Stromal cell of bone marrow (primary cell): ENCODE results near the gene ADAMTS12.

Experiments
- DNase-seq: peaks from one replicate; pipeline ENCODE4 v3.0.0-alpha.2; 2012; ENCODE audit warnings: low read depth

The ADAMTS12 gene

DNA sequence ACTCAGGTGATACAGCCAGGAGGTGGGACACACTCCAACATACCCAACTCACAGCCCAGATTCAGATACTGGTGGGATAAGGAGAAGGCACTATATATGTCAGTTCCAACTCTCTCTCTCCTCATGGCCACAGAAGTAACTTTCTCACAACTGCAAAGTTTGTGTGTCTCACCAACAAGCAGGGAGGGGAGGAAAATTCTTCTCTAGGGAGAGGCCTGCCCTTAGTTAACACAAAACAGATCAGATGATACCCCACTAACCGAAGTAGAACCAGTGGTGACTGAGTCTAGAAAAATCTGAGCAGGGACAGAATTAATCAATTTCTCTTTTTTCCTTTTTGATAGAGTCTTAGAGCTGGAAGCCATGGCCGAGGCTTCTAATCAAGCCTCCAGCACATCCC, 133.1 kb downstream of the ADAMTS12 start:
- DNase-seq = no peak

DNA sequence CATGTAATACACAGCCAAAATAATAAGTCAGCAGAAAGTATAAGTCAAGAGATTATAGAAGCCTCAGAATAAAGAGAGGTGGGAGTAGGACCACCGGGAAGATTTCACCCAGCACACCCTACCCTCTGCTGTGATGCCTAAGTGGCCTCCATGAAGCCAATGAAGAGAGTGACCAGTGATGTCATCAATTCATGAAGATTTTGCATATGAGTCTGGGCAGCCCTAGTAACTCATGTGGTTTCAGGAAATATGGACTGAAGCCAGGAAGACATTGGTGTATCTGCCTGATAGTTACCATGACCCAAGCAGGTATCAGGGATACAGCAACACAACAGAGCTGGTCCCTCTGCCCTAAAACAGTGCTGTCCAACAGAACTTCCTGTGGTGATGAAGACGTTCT, 135.3 kb downstream of the ADAMTS12 start:
- DNase-seq = no peak

GRCh38 chr5:33755231-33755630, 136.6 kb downstream of the ADAMTS12 start:
- no peak for DNase-seq

DNA sequence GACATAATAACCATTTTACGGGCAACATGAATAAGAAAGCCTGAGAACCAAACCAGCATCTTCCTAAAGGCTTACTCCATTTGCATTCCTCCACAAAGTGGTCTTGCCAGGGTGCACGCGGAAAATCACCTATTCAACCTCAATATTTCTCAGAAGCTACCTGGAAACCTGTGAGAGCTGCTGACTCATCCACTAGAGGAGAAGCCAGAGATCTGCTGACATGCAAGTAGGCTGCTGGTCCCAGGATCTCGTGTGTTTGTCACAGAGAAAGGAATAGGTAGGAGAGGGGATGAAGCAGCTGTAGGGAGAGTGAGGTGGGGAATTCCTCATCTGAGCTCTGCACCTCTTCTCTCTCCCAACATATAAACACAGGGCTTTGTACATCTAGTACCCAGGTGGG, 138.1 kb downstream of the ADAMTS12 start:
- no peak for DNase-seq

DNA sequence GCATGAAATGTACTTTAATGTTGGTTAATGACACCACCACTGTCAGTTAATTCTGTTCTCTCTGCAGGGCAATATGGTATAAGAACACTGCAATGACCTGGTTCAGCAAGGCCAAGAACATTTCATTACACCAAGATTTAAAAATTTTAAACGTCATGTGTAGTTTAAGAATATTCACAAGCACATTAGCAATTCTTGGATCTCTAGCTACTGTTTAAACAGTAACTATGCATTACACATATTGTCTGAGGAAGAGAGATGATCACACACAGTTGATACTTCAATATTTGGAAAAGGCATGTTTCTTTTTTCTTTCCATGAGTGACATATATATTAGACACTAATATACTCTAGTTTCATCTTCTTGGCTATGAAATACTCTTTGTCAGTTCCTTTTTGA, 143.0 kb downstream of the ADAMTS12 start:
- DNase-seq = no peak

DNA sequence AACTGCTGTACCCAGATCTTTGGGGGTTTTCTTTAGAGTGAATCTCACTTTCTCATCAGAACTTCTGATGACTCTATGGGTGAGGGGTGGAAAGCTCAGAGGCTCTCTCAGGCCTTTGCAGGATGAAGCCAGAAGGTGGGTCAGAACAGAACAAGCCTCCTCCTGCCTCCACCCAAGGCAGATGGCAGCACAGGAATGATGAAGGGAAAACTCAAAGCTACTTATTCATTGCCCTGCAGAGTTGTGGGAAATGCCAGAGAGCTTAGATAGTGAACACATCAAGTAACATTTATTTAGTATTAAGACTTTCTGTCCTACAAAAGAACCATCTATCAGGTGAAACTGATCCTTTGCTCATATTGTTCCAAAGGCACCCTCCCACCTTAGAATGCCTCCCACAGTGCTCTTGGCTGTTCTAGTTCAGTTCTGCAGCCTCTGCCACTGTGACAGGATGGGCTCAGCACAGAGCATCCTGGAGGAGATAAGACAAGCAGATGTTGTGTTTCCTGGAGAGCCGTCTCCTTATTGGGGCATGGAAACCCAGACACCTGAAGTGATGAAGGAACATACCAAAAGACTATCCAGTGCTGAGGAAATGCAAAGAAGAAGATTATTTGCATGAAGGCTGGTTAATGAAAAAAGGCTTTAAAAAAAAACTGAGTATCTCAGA, 146.6 kb downstream of the ADAMTS12 start:
- no peak for DNase-seq

DNA sequence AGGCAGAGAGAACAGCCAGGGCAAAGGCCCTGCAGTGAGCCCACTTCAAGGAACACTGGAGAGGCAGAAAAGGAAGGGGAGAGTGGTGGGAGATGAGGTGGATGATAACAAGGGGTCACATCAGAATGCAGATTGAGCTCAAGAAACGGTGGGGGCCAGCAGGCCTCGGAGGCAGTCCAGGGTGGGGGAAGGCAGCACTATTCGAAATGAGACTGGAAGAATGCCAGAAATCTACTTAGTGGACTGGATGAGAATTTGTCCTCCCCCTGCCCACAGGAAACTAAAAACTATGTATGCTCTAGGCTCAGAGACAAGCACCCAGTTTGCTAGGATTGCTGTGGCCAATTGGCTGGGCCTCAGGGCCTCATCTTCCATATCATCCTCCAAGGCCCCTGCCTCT, 148.7 kb downstream of the ADAMTS12 start:
- no peak for DNase-seq

- no peak for DNase-seq
These were observed 149.6 kb downstream of the ADAMTS12 start for GRCh38 chr5:33742181-33742580.

- no peak for DNase-seq
These were observed 152.8 kb downstream of the ADAMTS12 start for GRCh38 chr5:33738967-33739366.

DNA sequence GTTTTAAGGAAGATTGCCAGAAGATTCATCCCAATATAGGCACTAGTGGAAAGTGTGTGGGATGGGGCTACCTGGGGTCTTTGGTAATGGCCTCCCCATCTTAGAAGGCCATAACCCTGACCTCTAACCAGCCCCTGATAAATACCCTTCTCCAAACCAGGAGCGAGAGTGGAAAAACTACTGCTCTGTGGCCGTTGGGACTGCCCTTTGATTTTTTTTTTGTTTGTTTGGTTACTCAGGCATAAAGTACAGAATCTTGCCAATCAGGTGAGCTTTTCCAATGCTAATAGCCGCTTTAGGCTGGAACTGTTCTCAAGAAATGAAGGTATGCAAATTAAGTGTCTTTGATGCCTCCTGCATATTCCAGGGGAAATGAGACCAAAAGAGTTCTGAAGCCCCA, 153.7 kb downstream of the ADAMTS12 start:
- no peak for DNase-seq

DNA sequence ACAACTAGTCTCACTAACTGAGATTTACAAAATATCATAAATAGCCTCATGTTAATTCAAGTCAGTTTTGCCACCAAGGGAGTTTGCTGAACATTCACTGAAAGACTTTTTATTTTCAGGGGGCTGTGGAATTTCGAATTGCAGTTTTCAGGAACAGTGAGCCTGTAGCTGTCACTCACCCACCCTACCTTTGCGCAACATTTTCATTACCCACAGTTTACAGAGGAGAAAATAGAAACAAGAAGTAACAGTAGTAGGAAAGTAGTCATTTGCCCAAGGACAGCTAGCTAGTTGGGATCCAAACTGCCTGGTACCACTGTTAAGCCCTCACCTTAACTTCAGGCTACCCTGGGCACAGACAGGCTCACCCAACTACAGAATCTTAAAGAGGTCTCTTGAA, 154.1 kb downstream of the ADAMTS12 start:
- DNase-seq = no peak

- DNase-seq = no peak
These were observed 154.5 kb downstream of the ADAMTS12 start for GRCh38 chr5:33737284-33737683.

DNA sequence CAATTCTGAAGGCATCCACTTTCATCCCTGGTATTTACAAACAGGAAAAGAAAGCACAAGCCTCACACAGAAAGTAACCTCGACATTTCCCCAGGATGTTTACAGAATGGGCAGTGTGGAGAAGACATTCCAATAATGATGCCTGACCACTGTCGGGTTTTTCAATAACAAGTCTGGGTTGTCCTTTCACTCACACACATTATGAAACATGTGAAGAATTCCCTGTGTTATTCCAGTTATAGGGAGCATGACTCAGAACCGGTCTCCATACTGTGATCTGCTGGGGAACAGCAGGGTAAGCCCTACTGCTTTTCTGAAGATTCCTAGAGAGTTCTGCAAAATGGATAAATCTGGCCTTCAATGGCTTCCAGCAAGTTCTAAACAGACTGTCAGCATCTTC, 155.3 kb downstream of the ADAMTS12 start:
- DNase-seq = peak; percentile 62

DNA sequence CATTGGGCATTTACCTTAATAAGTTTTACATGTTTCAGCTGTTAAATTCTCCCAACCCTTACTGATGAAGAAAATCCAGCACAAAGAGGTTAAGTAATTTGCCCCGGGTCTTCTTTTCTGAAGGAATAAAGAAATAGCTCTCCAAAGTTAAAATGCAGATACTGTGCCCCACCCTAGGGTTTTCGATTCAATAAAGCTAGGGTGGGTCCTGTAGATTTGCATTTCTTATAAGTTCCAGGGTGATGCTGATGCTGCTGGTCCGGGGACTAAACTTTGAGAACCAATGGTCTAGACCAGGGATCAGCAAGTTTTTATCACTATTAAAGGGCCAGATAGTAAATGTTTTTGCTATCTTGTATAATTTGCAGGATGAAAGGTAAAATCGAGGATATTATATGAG, 156.7 kb downstream of the ADAMTS12 start:
- DNase-seq = no peak

DNA sequence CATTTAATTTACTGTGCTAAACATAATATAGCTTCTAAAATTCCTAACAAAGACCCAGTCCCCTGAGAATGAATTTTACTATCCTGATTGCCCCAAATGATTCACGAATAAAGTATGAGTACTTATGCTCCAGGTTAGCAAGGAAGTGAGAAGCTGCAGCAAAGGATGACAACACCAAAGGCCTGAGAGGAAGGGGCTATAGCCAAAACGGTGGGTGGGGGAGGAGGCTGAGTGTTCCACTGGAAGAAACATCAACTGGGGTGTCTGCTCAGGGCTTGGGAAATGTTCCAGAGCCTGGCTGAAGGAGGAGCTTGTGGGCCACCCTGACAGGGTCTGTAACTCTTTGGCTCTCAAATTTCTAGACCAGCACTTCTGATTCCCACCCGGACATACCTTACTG, 157.3 kb downstream of the ADAMTS12 start:
- no peak for DNase-seq

DNA sequence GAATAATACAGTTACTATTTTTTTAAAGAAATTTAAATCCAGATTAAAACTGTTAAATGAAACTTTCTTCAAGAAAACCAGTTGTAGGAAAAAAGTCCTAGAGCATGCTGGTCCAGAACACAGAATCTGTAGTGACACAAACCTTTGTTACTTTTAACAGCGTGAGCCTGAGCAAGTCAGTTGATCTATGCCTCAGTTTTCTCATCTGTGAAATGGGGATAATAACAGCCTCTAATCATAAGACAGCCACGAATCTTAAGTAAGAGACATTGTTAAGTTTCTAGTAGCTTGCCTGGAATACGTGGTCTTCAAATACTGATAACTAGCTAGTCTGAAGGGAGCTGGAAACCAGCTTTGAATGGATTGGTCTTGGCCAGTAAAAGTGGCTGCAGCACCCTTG, 158.6 kb downstream of the ADAMTS12 start:
- no peak for DNase-seq

GRCh38 chr5:33726422-33727165, 165.2 kb downstream of the ADAMTS12 start:
- no peak for DNase-seq

- peak; percentile 54 for DNase-seq
These were observed 166.0 kb downstream of the ADAMTS12 start for GRCh38 chr5:33725806-33726205.

- DNase-seq = peak; percentile 41
These were observed 170.1 kb downstream of the ADAMTS12 start for GRCh38 chr5:33721491-33722200.

DNA sequence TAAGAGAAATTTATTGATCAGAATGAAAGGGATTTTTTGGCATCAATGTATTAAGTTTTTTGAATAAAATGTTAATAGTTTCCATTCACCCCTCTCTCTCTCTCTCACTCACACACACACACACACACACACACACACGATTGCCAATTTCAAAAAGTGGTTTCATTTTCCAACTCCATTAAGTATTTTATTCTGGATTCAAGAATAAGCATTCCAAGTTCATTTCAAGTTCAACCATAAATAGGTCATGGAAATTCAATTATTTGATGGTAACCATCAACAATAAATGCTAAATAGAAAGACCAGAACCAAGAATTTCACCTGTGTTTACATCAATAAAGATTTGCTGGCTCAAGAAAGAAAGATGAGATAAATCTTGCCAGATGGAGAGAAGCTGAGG, 171.6 kb downstream of the ADAMTS12 start:
- DNase-seq = no peak

DNA sequence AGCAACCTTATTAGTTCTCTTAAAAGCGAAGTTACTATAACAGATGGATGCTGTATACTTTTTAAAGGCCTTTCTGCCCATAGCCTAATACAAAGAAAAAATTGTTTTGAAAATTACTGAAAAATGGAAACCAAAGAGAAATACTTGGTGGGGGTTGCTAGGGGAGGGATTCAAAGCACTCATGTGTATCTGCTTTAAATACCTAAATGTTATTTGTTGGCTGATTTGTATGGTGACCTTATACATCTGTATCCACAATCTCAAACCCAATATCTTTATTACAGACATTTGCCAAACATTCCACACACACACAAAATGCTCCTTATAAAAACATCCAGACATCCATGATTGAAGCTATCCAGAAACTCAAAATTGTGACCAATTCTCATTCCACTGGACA, 172.0 kb downstream of the ADAMTS12 start:
- DNase-seq = no peak

DNA sequence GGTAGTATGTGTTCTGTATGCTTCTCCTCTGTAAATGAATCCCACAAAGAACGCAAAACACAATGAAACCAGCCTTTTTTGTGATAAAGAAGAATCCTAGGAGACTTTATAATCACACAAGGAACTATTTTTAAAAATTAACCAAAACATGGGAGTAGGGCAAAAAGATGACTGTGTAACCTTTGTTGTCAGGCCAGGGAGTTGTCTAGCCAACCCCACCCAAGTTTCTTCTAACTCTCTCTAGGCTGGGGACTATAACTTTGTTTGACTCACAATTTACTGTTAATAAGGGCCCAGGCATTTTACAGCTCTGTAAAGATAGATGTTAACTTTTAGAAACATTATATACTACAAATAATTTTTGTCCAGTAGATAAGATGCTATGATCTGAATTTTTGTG, 176.1 kb downstream of the ADAMTS12 start:
- no peak for DNase-seq

- no peak for DNase-seq
These were observed 178.5 kb downstream of the ADAMTS12 start for GRCh38 chr5:33713136-33713765.
